Measurements from ENCODE around the gene ULK4. TPM values are rescaled to one million over a fixed set of nuclear protein-coding genes. Genes with fewer than 3 reads are reported as not detected.
A peak's percentile ranks its signal among the peaks of the same experiment; 100 is the strongest.
"Not testable (repeated sequence)": the region's sequence is repeated elsewhere in the genome, so short reads cannot be mapped to it uniquely, and the experiment has no call there.

ULK4 gene
- polyA plus RNA-seq, 4 donors, result 1.1 to 2.8 (median 1.8) TPM

- H3K36me3 ChIP-seq (ENCODE audit: control insufficient read depth in 3 of 3, insufficient read depth in 2 of 3, low read depth in 1 of 3, low read length in 3 of 3), result no peaks in the 10 kb centered on the region
- WGBS, 3 donors, result 89 to 97% (median 96%) methylated on average over 3 of the region's 3 CpGs
- no peaks in the 10 kb centered on the region for H3K9me3 ChIP-seq (ENCODE audit: control insufficient read depth in 2 of 2, insufficient read depth in 1 of 2, low read depth in 1 of 2, low read length in 1 of 2)
- H3K4me1 ChIP-seq (ENCODE audit: control insufficient read depth in 3 of 3, insufficient read depth in 2 of 3, low read depth in 1 of 3, low read length in 2 of 3), result peaks cover 0 to 23% (median 2%) of the 10 kb centered on the region in 3 donors
- H3K27me3 ChIP-seq (ENCODE audit: control insufficient read depth in 3 of 3, insufficient read depth in 3 of 3, low read length in 3 of 3), result no peaks in the 10 kb centered on the region
- no peak overlapping the region for H3K27ac ChIP-seq (ENCODE audit: low read depth in 1 of 3, low read length in 2 of 3)
- DNase-seq (no peak), FAIRE-seq (no peak)
- no peak overlapping the region for H3K4me3 ChIP-seq (ENCODE audit: low read depth in 1 of 3, low read length in 3 of 3)
Measured at GRCh38 chr3:41682382-41682781, 279.5 kb downstream of the ULK4 start.

- Histone ChIP-seq H3K4me3 (ENCODE audit: low read depth in 1 of 3, low read length in 3 of 3) (no peak overlapping the region), H3K9me3 (ENCODE audit: control insufficient read depth in 2 of 2, insufficient read depth in 1 of 2, low read depth in 1 of 2, low read length in 1 of 2) (no peaks in the 10 kb centered on the region), H3K27me3 (ENCODE audit: control insufficient read depth in 3 of 3, insufficient read depth in 3 of 3, low read length in 3 of 3) (no peaks in the 10 kb centered on the region), H3K4me1 (ENCODE audit: control insufficient read depth in 3 of 3, insufficient read depth in 2 of 3, low read depth in 1 of 3, low read length in 2 of 3) (peaks cover 0 to 23% (median 2%) of the 10 kb centered on the region in 3 donors), H3K36me3 (ENCODE audit: control insufficient read depth in 3 of 3, insufficient read depth in 2 of 3, low read depth in 1 of 3, low read length in 3 of 3) (no peaks in the 10 kb centered on the region), H3K27ac (ENCODE audit: low read depth in 1 of 3, low read length in 2 of 3) (no peak overlapping the region)
- 71 to 94% (median 90%) methylated on average over 3 of the region's 3 CpGs for WGBS, 3 donors
- DNase-seq (no peak), FAIRE-seq (no peak)
Measured at GRCh38 chr3:41681479-41681878, 280.4 kb downstream of the ULK4 start.

GRCh38 chr3:41679374-41679773 lies 282.5 kb downstream of the ULK4 start:
- no peaks in the 10 kb centered on the region for H3K9me3 ChIP-seq (ENCODE audit: control insufficient read depth in 2 of 2, insufficient read depth in 1 of 2, low read depth in 1 of 2, low read length in 1 of 2)
- FAIRE-seq, result no peak
- H3K36me3 ChIP-seq (ENCODE audit: control insufficient read depth in 3 of 3, insufficient read depth in 2 of 3, low read depth in 1 of 3, low read length in 3 of 3), result no peaks in the 10 kb centered on the region
- H3K4me3 ChIP-seq (ENCODE audit: low read depth in 1 of 3, low read length in 3 of 3), result no peak overlapping the region
- WGBS, 3 donors, result 87 to 97% (median 95%) methylated on average over 1 of the region's 1 CpG
- no peak for DNase-seq
- H3K27ac ChIP-seq (ENCODE audit: low read depth in 1 of 3, low read length in 2 of 3), result no peak overlapping the region
- H3K4me1 ChIP-seq (ENCODE audit: control insufficient read depth in 3 of 3, insufficient read depth in 2 of 3, low read depth in 1 of 3, low read length in 2 of 3), result peaks cover 0 to 15% (median 2%) of the 10 kb centered on the region in 3 donors
- H3K27me3 ChIP-seq (ENCODE audit: control insufficient read depth in 3 of 3, insufficient read depth in 3 of 3, low read length in 3 of 3), result no peaks in the 10 kb centered on the region

- not testable (repeated sequence) for H3K27ac ChIP-seq (ENCODE audit: low read depth in 1 of 3, low read length in 2 of 3); H3K27me3 ChIP-seq (ENCODE audit: control insufficient read depth in 3 of 3, insufficient read depth in 3 of 3, low read length in 3 of 3); FAIRE-seq; H3K9me3 ChIP-seq (ENCODE audit: control insufficient read depth in 2 of 2, insufficient read depth in 1 of 2, low read depth in 1 of 2, low read length in 1 of 2); H3K4me1 ChIP-seq (ENCODE audit: control insufficient read depth in 3 of 3, insufficient read depth in 2 of 3, low read depth in 1 of 3, low read length in 2 of 3); H3K4me3 ChIP-seq (ENCODE audit: low read depth in 1 of 3, low read length in 3 of 3); H3K36me3 ChIP-seq (ENCODE audit: control insufficient read depth in 3 of 3, insufficient read depth in 2 of 3, low read depth in 1 of 3, low read length in 3 of 3)
- 85 to 87% (median 87%) methylated on average over 7 of the region's 7 CpGs for WGBS, 3 donors
- DNase-seq, result peak in 1 of 2 donors; percentile 18
Measured at GRCh38 chr3:41675102-41675501, 286.8 kb downstream of the ULK4 start.

GRCh38 chr3:41674449-41674848 lies 287.5 kb downstream of the ULK4 start:
- 55 to 75% (median 74%) methylated on average over 4 of the region's 4 CpGs for WGBS, 3 donors
- H3K36me3 ChIP-seq (ENCODE audit: control insufficient read depth in 3 of 3, insufficient read depth in 2 of 3, low read depth in 1 of 3, low read length in 3 of 3), result no peaks in the 10 kb centered on the region

GRCh38 chr3:41673650-41674049 lies 288.3 kb downstream of the ULK4 start:
- no peaks in the 10 kb centered on the region for H3K27me3 ChIP-seq (ENCODE audit: control insufficient read depth in 3 of 3, insufficient read depth in 3 of 3, low read length in 3 of 3)
- H3K9me3 ChIP-seq (ENCODE audit: control insufficient read depth in 2 of 2, insufficient read depth in 1 of 2, low read depth in 1 of 2, low read length in 1 of 2), result no peaks in the 10 kb centered on the region
- DNase-seq, result no peak
- no peaks in the 10 kb centered on the region for H3K36me3 ChIP-seq (ENCODE audit: control insufficient read depth in 3 of 3, insufficient read depth in 2 of 3, low read depth in 1 of 3, low read length in 3 of 3)
- WGBS, 3 donors, result 67 to 77% (median 72%) methylated on average over 2 of the region's 2 CpGs
- H3K27ac ChIP-seq (ENCODE audit: low read depth in 1 of 3, low read length in 2 of 3), result no peak overlapping the region
- FAIRE-seq, result no peak
- H3K4me3 ChIP-seq (ENCODE audit: low read depth in 1 of 3, low read length in 3 of 3), result no peak overlapping the region
- no peaks in the 10 kb centered on the region for H3K4me1 ChIP-seq (ENCODE audit: control insufficient read depth in 3 of 3, insufficient read depth in 2 of 3, low read depth in 1 of 3, low read length in 2 of 3)

More at GRCh38 chr3:41674449-41674848, 287.5 kb downstream of the ULK4 start:
- no peak overlapping the region for H3K4me3 ChIP-seq (ENCODE audit: low read depth in 1 of 3, low read length in 3 of 3)
- no peak overlapping the region for H3K27ac ChIP-seq (ENCODE audit: low read depth in 1 of 3, low read length in 2 of 3)
- no peaks in the 10 kb centered on the region for H3K9me3 ChIP-seq (ENCODE audit: control insufficient read depth in 2 of 2, insufficient read depth in 1 of 2, low read depth in 1 of 2, low read length in 1 of 2)
- FAIRE-seq, result no peak
- H3K4me1 ChIP-seq (ENCODE audit: control insufficient read depth in 3 of 3, insufficient read depth in 2 of 3, low read depth in 1 of 3, low read length in 2 of 3), result no peaks in the 10 kb centered on the region
- peak in 1 of 2 donors; percentile 48 for DNase-seq
- no peaks in the 10 kb centered on the region for H3K27me3 ChIP-seq (ENCODE audit: control insufficient read depth in 3 of 3, insufficient read depth in 3 of 3, low read length in 3 of 3)

GRCh38 chr3:41668379-41668778 lies 293.5 kb downstream of the ULK4 start:
- Histone ChIP-seq H3K9me3 (ENCODE audit: control insufficient read depth in 2 of 2, insufficient read depth in 1 of 2, low read depth in 1 of 2, low read length in 1 of 2) (peaks cover 1 to 10% of the 10 kb centered on the region in 2 donors), H3K4me3 (ENCODE audit: low read depth in 1 of 3, low read length in 3 of 3) (no peak overlapping the region), H3K4me1 (ENCODE audit: control insufficient read depth in 3 of 3, insufficient read depth in 2 of 3, low read depth in 1 of 3, low read length in 2 of 3) (no peaks in the 10 kb centered on the region), H3K36me3 (ENCODE audit: control insufficient read depth in 3 of 3, insufficient read depth in 2 of 3, low read depth in 1 of 3, low read length in 3 of 3) (no peaks in the 10 kb centered on the region), H3K27me3 (ENCODE audit: control insufficient read depth in 3 of 3, insufficient read depth in 3 of 3, low read length in 3 of 3) (no peaks in the 10 kb centered on the region), H3K27ac (ENCODE audit: low read depth in 1 of 3, low read length in 2 of 3) (no peak overlapping the region)
- DNase-seq (peak in 1 of 2 donors; percentile 10), FAIRE-seq (no peak)

- DNase-seq (no peak), FAIRE-seq (no peak)
- no peak overlapping the region for H3K4me3 ChIP-seq (ENCODE audit: low read depth in 1 of 3, low read length in 3 of 3)
- 90 to 96% (median 92%) methylated on average over 4 of the region's 4 CpGs for WGBS, 3 donors
- H3K27me3 ChIP-seq (ENCODE audit: control insufficient read depth in 3 of 3, insufficient read depth in 3 of 3, low read length in 3 of 3), result no peaks in the 10 kb centered on the region
- H3K27ac ChIP-seq (ENCODE audit: low read depth in 1 of 3, low read length in 2 of 3), result no peak overlapping the region
- peaks cover 1 to 10% of the 10 kb centered on the region in 2 donors for H3K9me3 ChIP-seq (ENCODE audit: control insufficient read depth in 2 of 2, insufficient read depth in 1 of 2, low read depth in 1 of 2, low read length in 1 of 2)
- H3K36me3 ChIP-seq (ENCODE audit: control insufficient read depth in 3 of 3, insufficient read depth in 2 of 3, low read depth in 1 of 3, low read length in 3 of 3), result no peaks in the 10 kb centered on the region
- no peaks in the 10 kb centered on the region for H3K4me1 ChIP-seq (ENCODE audit: control insufficient read depth in 3 of 3, insufficient read depth in 2 of 3, low read depth in 1 of 3, low read length in 2 of 3)
Measured at GRCh38 chr3:41662288-41662687, 299.6 kb downstream of the ULK4 start.

GRCh38 chr3:41661796-41662195 lies 300.1 kb downstream of the ULK4 start:
- Histone ChIP-seq H3K27me3 (ENCODE audit: control insufficient read depth in 3 of 3, insufficient read depth in 3 of 3, low read length in 3 of 3) (no peaks in the 10 kb centered on the region), H3K4me3 (ENCODE audit: low read depth in 1 of 3, low read length in 3 of 3) (no peak overlapping the region), H3K36me3 (ENCODE audit: control insufficient read depth in 3 of 3, insufficient read depth in 2 of 3, low read depth in 1 of 3, low read length in 3 of 3) (no peaks in the 10 kb centered on the region), H3K27ac (ENCODE audit: low read depth in 1 of 3, low read length in 2 of 3) (no peak overlapping the region), H3K4me1 (ENCODE audit: control insufficient read depth in 3 of 3, insufficient read depth in 2 of 3, low read depth in 1 of 3, low read length in 2 of 3) (no peaks in the 10 kb centered on the region), H3K9me3 (ENCODE audit: control insufficient read depth in 2 of 2, insufficient read depth in 1 of 2, low read depth in 1 of 2, low read length in 1 of 2) (peaks cover 1 to 10% of the 10 kb centered on the region in 2 donors)
- 85 to 91% (median 87%) methylated on average over 3 of the region's 3 CpGs for WGBS, 3 donors
- DNase-seq (no peak), FAIRE-seq (no peak)
